ENCODE measurements around the gene GPC6.

Gene GPC6

DNA sequence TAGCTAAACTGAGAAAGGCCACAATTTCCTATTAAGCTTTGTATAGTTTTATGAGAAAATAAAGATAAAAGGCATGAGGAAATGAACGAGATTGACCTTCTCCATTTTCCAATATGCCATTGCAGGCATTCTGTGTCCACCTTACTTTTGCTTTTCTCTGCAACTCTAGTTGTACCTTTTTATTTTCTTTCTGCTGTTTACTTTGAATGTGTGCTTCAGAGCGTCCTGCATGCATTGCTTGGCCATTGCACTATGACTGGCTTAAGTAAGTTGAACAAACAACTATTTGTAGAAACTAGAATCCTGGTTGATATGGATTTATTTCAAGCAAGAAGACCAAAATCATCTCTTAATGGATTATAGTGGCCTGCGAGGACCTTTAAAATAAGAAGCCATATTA is 510.3 kb downstream of the GPC6 start:
- TF ChIP-seq, protein P1, sequence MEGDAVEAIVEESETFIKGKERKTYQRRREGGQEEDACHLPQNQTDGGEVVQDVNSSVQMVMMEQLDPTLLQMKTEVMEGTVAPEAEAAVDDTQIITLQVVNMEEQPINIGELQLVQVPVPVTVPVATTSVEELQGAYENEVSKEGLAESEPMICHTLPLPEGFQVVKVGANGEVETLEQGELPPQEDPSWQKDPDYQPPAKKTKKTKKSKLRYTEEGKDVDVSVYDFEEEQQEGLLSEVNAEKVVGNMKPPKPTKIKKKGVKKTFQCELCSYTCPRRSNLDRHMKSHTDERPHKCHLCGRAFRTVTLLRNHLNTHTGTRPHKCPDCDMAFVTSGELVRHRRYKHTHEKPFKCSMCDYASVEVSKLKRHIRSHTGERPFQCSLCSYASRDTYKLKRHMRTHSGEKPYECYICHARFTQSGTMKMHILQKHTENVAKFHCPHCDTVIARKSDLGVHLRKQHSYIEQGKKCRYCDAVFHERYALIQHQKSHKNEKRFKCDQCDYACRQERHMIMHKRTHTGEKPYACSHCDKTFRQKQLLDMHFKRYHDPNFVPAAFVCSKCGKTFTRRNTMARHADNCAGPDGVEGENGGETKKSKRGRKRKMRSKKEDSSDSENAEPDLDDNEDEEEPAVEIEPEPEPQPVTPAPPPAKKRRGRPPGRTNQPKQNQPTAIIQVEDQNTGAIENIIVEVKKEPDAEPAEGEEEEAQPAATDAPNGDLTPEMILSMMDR (IDR thresholded peaks at IDR 0.05; ENCODE audit: low read depth, low read length) = no peak
- no peak overlapping the region for H3K4me3 ChIP-seq (ENCODE audit: low read depth, low read length)

DNA sequence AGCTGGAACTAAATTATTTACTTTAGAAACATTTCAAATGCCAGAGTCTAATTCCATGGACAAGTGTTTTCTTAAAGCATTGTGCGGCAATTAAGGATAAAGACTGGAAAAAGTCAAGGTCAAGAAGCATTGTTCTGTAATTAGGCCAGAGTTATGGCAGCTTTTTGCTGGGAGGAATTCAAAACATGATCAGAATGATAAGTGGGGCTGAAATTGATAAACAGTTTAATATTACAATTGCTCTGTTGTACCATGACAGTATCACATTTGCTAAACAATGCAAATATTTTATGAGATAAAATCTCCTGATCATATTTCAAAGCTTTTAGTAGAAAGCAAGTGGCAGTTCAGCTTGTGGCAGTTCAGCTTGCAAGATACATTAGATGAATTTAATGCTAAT is 513.7 kb downstream of the GPC6 start:
- no peak overlapping the region for H3K4me3 ChIP-seq (ENCODE audit: low read depth, low read length)
- TF ChIP-seq, protein P1 (IDR thresholded peaks at IDR 0.05; ENCODE audit: low read depth, low read length) = no peak

DNA sequence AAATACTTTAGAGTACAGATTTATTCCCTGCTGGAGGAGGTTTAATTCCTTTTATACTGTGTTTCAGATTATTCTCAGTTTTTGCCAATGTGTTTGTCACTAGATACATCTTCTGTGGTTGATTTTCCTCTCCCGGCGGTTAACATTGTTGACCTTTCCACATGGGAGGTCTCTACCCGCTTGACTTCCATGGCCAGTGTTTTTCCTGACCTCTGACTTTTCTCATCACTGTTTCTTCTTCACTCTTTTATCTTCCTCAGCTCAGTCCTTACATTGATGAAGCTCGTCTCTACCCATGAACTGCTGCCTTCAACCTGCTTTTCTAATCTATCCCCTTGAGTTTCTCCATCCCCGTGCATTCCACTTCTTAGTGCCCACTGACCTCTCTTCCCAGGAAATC is 517.4 kb downstream of the GPC6 start:
- H3K4me3 ChIP-seq (ENCODE audit: low read depth, low read length) = no peak overlapping the region
- TF ChIP-seq, protein P1 (IDR thresholded peaks at IDR 0.05; ENCODE audit: low read depth, low read length) = no peak

DNA sequence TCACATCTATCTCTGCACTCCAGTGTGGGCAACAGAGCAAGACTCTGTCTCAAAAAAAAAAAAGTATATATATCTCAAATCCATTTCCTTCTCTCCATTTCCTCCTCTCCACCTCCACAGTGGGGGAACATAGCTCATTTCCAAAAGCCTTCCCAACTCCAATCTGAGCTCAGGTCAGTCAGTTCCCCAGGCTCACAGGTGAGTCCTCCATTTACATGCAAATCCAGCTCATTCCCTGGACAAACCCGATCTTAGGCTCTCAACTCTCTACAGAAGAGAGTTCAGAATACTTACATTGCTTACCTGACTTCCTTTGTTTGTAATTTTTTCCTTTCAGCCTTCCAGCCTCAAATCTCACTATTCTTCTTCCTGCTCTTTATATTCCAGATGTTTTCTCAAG is 518.3 kb downstream of the GPC6 start:
- H3K4me3 ChIP-seq (ENCODE audit: low read depth, low read length) = no peak overlapping the region
- TF ChIP-seq, protein P1 (IDR thresholded peaks at IDR 0.05; ENCODE audit: low read depth, low read length) = no peak

DNA sequence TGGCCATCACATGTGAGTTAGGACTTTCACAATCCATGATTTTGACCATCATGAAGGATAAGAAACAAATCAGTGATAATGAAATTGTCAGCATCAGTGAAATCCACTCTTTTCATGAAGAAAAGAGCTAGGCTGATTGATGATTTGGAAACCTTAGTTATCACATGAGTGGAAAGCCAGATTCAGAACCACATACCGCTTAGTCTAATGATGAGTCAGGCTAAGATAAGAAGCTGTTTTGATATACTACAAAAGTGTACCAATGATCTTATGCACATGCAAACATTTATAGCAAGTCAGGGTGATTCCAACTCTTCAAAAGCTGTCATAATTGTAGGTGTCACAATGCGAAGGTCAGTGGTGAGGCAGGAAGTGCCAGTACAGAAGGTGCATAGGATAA is 519.3 kb downstream of the GPC6 start:
- H3K4me3 ChIP-seq (ENCODE audit: low read depth, low read length) = no peak overlapping the region
- TF ChIP-seq, protein P1 (IDR thresholded peaks at IDR 0.05; ENCODE audit: low read depth, low read length) = no peak

DNA sequence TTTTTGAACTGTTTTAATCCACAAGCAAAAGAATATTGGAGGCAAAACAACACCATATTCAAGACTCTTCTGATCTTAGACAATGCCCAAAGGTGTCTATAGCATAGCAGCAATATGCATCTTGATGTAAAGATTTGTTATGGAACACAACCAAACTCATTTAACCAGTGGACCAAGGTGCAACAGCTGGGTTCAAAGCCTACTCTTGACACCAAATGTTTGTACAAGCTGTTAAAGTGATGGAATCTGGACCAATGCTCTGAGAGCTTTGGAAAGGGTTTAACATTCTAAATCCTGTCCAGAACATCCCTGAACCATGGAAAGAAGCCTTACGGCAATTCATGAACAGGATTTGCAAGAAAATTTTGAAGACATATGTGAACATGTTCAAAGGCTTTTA is 520.0 kb downstream of the GPC6 start:
- no peak overlapping the region for H3K4me3 ChIP-seq (ENCODE audit: low read depth, low read length)
- TF ChIP-seq, protein P1 (IDR thresholded peaks at IDR 0.05; ENCODE audit: low read depth, low read length) = no peak

DNA sequence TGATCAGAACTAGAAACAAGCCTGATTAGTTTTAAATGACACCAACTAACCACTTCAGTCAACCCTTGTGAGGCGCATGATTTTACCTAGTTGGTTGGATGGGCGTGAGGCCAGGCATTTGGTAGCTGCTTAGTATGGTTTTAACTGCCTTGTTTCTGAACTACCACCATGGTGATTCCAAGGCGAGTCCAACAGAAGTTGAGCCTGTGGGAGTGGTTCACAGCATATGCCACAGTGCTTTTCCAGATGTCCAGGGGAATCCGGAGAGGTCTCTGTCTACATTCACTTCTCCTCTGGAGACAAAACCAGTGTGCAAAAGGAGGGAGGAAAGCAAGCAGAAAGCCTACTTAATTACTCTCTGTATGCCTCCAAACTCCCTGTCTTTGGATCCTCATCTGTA is 524.1 kb downstream of the GPC6 start:
- H3K4me3 ChIP-seq (ENCODE audit: low read depth, low read length) = no peak overlapping the region
- TF ChIP-seq, protein P1 (IDR thresholded peaks at IDR 0.05; ENCODE audit: low read depth, low read length) = no peak

All from WI38 (cell line).